HCT116 (cell line): Measurements from ENCODE around the gene ALOX12B.

Source experiments
- EZH2 ChIP-seq: fragments of 200-600 bp; sonication (generic); IDR thresholded peaks from 2 replicates; pipeline ENCODE4 v1.6.1; 2017; ENCODE audit warnings: antibody characterized with exemption, mixed run types
- ZNF274 ChIP-seq: fragments of 200-500 bp; sonication (Bioruptor generic); IDR thresholded peaks from 2 replicates; pipeline ENCODE4 v1.6.1; 2014; ENCODE audit warnings: mild to moderate bottlenecking, low read depth, low read length, inconsistent platforms
- TF ChIP-seq, protein P1 (sequence below), 3 experiments: fragments of 200-600 bp in 1 of 3; sonication (generic) in 1 of 3; IDR thresholded peaks in 2 of 3; conservative IDR thresholded peaks in 1 of 3; 2 replicates each; pipeline ENCODE4 v1.5.1; 2012 to 2017; ENCODE audit warnings: low read depth in 2 of 3, low read length in 2 of 3, antibody characterized with exemption in 1 of 3, borderline replicate concordance in 1 of 3, control low read depth in 1 of 3, mild to moderate bottlenecking in 1 of 3, mixed read lengths in 1 of 3, mixed run types in 1 of 3, moderate library complexity in 1 of 3; ENCODE audit not compliant: insufficient read depth in 1 of 3

DNA sequence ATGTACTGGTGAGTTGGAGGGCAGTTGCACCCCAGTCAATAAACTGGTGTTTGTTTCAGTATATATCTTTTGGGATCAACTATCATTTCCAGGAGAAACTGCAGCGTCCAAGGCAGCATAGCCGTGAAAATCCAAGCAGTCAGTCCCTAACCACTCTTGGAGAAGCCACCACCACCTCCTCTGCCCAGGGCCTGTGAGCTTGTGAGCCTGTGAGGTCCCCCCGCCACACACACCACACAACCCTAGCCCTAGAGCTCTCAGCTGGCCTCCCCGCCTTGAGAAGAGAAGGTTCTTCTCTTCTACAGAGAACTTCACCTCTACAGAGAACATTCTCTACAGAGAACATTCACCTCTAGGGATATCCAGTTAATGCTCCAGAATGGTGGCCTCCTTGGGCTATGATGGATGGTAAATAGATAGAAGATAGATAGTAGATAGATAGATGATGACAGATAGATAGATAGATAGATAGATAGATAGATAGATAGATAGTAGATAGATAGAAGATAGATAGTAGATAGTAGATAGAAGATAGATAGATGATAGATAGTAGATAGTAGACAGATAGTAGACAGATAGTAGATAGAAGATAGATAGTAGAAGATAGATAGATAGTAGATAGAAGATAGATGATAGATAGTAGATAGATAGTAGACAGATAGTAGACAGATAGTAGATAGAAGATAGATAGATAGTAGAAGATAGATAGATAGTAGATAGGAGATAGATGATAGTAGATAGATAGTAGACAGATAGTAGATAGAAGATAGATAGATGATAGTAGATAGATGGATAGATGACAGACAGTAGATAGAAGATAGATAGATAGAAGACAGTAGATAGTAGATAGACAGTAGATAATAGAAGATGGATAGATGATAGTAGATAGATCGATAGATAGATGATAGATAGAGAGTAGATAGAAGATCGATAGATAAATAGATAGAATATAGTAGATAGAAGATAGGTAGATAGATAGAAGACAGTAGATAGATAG lies 35.0 kb downstream of the ALOX12B start:
- TF ChIP-seq, protein P1, sequence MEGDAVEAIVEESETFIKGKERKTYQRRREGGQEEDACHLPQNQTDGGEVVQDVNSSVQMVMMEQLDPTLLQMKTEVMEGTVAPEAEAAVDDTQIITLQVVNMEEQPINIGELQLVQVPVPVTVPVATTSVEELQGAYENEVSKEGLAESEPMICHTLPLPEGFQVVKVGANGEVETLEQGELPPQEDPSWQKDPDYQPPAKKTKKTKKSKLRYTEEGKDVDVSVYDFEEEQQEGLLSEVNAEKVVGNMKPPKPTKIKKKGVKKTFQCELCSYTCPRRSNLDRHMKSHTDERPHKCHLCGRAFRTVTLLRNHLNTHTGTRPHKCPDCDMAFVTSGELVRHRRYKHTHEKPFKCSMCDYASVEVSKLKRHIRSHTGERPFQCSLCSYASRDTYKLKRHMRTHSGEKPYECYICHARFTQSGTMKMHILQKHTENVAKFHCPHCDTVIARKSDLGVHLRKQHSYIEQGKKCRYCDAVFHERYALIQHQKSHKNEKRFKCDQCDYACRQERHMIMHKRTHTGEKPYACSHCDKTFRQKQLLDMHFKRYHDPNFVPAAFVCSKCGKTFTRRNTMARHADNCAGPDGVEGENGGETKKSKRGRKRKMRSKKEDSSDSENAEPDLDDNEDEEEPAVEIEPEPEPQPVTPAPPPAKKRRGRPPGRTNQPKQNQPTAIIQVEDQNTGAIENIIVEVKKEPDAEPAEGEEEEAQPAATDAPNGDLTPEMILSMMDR (IDR thresholded peaks at IDR 0.05 in 2 of 3, conservative IDR thresholded peaks at IDR 0.05 in 1 of 3; ENCODE audit: borderline replicate concordance in 1 of 3, insufficient read depth in 1 of 3, low read depth in 2 of 3, low read length in 2 of 3): no peak
- TF ChIP-seq EZH2 (no peak), ZNF274 (no peak)
